ENCODE results near the gene NOL8. TPM values are rescaled to one million over a fixed set of nuclear protein-coding genes. Genes with fewer than 3 reads are reported as not detected.

NOL8 gene
- total RNA-seq, result 20.8 TPM

GRCh38 chr9:92325269-92325990, at the start of gene NOL8, which contains the start of gene CENPP:
Gene NOL8, minus strand, starts transcription at chr9:92325350. Its CDS starts 1,189 bp downstream, at chr9:92324161.
Gene CENPP, plus strand, starts transcription at chr9:92325953.
- ATAC-seq, result peak; percentile 94

DNA sequence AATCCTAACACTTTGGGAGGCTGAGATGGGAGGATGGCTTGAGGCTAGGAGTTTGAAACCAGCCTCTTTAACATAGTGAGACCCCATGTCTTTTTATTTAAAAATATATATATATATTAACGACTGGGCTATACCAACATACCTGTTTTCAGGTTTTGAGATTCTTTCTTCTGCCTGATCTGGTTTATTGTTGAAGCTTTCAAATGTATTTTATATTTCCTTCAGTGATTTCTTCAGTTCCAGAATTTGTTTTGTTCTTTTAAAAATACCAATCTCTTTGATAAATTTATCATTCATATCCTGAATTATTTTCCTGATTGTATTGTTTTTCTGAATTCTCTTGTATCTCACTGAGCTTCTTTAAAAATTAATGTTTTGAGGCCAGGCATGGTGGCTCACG, 48.0 kb upstream of the NOL8 start:
- no peak for ATAC-seq

GRCh38 chr9:92369075-92369474, 43.9 kb upstream of the NOL8 start:
- no peak for ATAC-seq

DNA sequence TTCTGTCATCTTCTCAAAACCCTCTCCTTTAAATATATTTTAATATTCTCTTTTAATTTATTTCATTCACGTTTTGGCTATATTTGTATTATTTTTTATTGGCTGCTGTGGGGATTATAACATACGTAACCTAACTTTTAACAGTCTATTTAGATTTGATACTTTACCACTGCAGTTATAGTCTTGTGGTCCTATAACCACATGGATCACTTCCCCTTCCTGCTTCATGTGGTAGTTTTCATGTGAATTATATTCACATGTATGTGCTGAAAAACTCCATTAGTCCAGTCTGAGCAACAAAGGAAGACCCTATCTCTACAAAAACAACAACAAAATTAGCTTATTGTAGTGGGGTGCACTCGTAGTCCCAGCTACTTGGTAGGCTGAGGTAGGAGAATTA, 34.9 kb upstream of the NOL8 start:
- ATAC-seq, result no peak

- ATAC-seq, result no peak
Observed at GRCh38 chr9:92359394-92359995, 34.3 kb upstream of the NOL8 start.

GRCh38 chr9:92353051-92353450, 27.9 kb upstream of the NOL8 start:
- ATAC-seq, result no peak

GRCh38 chr9:92350740-92351133, 25.6 kb upstream of the NOL8 start:
- no peak for ATAC-seq

GRCh38 chr9:92349771-92350739, 24.9 kb upstream of the NOL8 start:
- no peak for ATAC-seq

DNA sequence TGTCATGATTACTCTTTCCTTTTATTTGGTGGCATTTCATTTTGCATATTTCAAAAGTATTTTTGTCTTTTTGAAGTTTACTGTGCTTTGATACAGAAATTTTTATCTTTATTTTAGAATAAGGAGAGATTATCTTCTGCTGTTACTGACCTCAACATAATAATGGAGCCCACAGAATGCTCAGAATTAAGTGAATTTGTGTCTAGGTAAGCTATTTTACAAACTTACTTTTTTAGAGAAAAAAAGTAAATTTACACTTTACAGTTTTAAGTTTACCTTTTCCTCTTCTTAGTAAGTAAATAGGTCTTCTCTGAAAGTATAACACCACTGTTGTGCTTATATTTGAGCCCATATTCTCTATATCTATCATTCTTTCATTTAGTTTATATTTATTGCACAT, 20.4 kb upstream of the NOL8 start:
- no peak for ATAC-seq

- ATAC-seq, result no peak
Observed at GRCh38 chr9:92342825-92343488, 17.8 kb upstream of the NOL8 start.

DNA sequence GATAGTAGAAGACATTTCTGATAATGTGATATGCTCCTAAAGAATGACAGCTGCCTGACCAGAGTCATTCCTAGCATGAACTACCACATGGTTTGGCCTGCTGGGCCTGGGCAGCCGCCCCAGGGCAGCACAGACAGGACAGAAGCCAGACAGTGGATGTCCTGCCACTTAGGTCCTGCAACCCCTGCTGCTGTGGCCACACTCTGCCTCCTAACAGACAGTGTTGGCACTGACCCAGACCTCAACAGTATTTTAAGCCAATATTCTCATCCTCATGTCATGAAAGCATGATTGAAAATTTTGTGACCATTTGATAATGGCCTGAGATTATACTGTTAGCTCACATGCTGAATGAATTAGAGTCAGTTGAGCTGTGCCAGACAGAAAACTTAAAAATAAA, 16.4 kb upstream of the NOL8 start:
- no peak for ATAC-seq

DNA sequence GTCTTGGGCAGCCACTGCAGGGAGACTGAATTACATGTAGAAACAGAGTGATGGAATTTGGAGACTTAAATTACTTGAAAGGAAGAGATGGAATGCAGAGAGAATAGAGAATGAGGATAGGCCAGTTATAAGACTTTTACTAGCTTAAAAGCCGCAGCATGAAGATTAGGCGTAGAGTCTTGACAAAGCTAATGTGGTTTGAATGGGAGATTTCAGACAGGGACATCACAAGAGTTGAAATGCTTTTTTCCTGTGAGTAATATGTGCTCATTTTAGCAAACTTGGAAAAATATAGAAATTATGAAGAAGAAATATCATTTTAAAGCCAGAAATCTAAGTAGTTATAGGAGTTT, 8.1 kb upstream of the NOL8 start:
- no peak for ATAC-seq

DNA sequence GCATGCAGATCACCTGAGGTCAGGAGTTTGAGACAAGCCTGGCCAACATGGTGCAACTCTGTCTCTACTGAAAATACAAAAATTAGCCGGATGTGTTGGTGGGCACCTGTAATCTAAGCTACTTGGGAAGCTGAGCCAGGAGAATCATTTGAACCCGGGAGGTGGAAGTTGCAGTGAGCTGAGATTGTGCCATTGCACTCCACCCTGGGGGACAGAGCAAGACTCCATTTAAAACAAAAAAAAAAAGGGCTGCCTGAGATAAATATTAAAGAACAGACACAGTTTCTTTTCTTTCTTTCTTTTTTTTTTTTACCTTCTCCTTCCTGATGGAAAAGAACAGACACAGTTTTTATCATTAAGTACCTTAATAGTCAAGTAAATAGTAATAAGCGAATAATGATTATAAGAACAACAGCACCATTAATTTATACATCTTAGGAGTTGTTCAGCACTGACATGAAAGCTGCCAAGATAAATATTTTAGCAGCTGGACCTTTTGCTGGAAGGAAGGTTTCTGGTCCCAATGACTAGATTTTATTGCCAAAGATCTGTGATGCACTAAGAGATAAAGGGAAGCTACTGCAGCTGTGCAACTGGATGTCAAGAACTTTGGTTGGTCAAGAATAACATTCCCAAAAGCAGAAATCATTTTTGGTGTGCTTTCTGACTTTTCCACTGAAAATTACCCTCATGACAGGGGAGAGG, 7.6 kb upstream of the NOL8 start:
- no peak for ATAC-seq

GRCh38 chr9:92328225-92328624, 3.1 kb upstream of the NOL8 start:
- ATAC-seq, result no peak

DNA sequence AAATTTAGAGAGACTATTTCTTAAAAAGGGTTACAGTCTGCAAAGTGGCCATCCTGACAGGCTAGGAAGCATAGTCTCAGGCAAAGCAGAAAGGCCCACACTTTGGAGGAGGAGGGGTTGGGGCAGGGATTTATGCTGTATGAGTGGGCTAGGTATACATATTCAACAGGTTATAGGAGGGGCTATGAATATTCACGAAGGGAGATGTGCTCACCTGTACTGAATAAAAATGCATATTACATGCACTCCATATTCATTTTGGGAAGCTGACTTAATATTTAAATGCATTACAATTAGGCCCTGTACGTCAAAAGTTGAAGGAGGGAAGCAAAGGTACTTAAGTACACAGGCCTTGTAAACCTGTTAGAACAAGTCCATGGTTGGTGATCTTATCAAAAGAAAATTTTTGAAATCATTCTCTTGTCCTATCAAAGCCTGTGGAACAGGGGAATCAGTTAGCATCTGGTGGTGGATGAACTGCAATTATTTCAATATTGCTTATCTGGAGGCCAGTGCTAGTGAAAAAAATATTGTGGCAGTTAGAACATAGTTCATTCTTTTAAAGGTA, 2.2 kb upstream of the NOL8 start:
- no peak for ATAC-seq

DNA sequence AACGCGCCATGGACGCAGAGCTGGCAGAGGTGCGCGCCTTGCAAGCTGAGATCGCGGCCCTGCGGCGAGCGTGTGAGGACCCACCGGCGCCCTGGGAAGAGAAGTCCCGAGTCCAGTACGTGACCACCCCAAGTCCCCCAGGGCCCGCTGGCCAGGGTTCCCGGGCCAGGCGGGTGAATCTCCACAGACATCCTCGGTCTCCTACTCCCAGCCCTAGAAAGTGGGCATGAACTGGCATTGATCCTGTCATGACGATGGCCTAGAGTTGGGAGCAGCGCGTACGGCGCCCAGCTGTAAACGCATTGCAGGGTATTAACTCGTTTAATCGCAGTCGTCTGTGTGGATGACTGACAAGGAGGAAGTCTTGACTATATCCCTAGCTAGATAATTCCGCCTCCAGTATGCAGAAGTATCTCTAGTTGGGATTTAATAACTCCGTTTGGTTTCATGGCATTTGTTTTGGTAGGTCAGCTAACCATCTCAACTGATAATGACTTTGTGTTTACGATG, 896 bp upstream of the NOL8 start:
- ATAC-seq, result peak; percentile 21

DNA sequence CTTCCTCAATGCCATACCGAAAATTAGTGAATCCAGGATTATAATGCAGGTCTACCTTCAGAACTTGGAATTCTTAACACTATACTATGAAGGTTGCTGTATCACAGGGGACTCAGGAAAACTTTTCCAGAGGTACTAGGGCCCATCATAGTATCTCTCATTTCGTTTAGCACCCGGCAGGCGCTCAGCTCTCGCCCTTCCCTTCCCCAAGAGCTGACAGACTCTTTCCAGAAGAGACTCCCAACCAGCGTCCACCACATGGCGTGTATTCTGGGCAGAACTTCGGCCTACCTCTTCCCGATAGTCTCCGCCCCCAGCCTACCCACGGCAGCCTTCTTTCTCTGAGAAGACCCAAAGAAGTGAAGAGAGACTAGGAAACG, 271 bp downstream of the NOL8 start:
- peak; percentile 53 for ATAC-seq

GRCh38 chr9:92324431-92324830, 719 bp downstream of the NOL8 start:
- ATAC-seq, result no peak

DNA sequence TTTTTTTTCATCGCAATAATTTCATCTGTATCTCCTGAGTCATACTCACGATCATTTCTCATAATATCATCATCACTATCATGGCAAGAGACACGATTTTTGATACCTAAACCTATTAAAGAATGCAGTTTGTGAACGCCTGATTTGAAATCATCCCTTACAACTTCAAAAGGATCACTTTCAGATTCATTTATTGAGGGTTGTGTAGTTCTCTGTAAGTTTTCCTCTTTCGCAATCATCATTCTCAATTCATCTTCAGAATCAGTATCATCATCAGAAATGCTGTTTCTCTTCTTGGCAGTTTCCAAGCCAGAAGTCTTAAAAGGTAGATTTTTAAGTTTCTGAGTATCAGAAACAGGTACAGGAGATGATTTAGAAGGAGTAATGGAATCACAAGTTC, 9.7 kb downstream of the NOL8 start:
- no peak for ATAC-seq

DNA sequence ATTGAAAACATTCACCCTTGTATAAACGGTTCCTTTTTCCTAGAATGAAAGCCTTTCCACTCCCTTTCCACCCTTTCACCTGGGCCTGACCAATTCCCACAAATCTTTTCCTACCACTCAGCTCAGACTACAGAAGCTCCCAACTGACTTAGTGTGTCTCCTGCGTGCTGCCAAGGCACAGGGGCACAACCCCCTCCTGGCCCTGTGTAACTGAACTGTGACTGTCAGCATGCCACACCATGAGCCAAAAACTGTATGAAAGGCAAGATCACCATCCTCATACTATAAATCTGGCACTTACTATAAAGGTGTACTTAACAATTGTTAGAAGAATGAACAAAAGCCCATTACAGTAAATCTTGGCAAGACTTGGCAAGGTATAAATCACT, 11.5 kb downstream of the NOL8 start:
- no peak for ATAC-seq

- ATAC-seq, result peak; percentile 48
Observed at GRCh38 chr9:92312887-92313623, 12.1 kb downstream of the NOL8 start.
